ENCODE data around the gene MED15. TPM values are rescaled to one million over a fixed set of nuclear protein-coding genes. Genes with fewer than 3 reads are reported as not detected.

The MED15 gene
- total and polyA plus RNA-seq, 2 of the 8 experiments (the other 6 are each of a cell fraction or from before 2014, with no cell fraction given): 28.3 to 57.1 TPM

DNA sequence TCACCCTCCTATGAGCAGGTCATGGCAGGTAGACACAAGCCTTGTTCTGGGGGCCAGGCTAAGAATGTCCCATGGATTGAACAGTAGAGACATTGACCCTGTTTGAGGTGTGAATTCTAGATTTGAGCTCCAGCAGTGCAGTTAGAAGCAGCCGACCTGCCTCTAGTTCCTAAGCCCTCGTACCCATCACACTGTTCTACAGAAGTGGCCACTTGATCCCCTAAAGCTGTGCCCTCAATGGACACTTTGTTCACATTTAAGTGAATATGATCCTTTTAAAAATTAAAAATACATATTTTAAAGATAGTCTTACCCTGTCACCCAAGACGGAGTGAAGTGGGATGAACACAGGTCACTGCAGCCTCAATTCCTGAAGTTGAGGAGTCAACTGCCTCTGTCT is 122.0 kb downstream of the MED15 start:
- Histone ChIP-seq H3K56ac (replicated peaks; ENCODE audit: insufficient read length, low read depth, low read length) (no peak overlapping the region), H3K23ac (ENCODE audit: insufficient read length) (no peak overlapping the region), H3K27me3 (replicated peaks in 1 of 4; ENCODE audit: control insufficient read depth in 3 of 4, extremely low read depth in 1 of 4, insufficient read depth in 3 of 4, low read length in 3 of 4) (no peaks in the 10 kb centered on the region; a peak in 1 of 7 replicates), H2BK120ac (replicated peaks; ENCODE audit: low read depth, low read length) (no peak overlapping the region), H3K4me2 (ENCODE audit: insufficient read depth in 1 of 2, low read depth in 2 of 2, low read length in 2 of 2) (no peak overlapping the region), H3K9ac (replicated peaks in 1 of 4; ENCODE audit: extremely low read depth in 1 of 4, low read depth in 3 of 4, low read length in 3 of 4) (no peak overlapping the region), H2AK5ac (ENCODE audit: low read depth, low read length) (no peak overlapping the region), H2AFZ (ENCODE audit: low read length) (no peak overlapping the region), H4K8ac (ENCODE audit: extremely low read depth, insufficient read depth, low read length) (no peak overlapping the region), H3K79me2 (ENCODE audit: control insufficient read depth in 1 of 2, insufficient read depth in 2 of 2, low read length in 2 of 2) (no peaks in the 10 kb centered on the region), H3K79me1 (ENCODE audit: low read depth, low read length) (no peaks in the 10 kb centered on the region), H4K91ac (replicated peaks; ENCODE audit: insufficient read length, low read length) (no peak overlapping the region), H3K9me3 (ENCODE audit: insufficient read depth in 2 of 2, low read depth in 1 of 2, low read length in 1 of 2) (no peaks in the 10 kb centered on the region), H2BK20ac (ENCODE audit: low read length) (no peak overlapping the region), H4K20me1 (replicated peaks in 1 of 2; ENCODE audit: control insufficient read depth in 1 of 2, insufficient read depth in 2 of 2, low read length in 2 of 2) (no peaks in the 10 kb centered on the region), H3K18ac (ENCODE audit: extremely low read depth, low read length) (no peak overlapping the region), H3K36me3 (ENCODE audit: control insufficient read depth in 2 of 4, insufficient read depth in 4 of 4, low read length in 3 of 4) (no peaks in the 10 kb centered on the region), H3K4ac (replicated peaks; ENCODE audit: insufficient read length, low read depth, low read length) (no peak overlapping the region), H4K5ac (ENCODE audit: insufficient read length, low read depth, low read length) (no peak overlapping the region), H3K4me3 (ENCODE audit: extremely low read depth in 1 of 4, insufficient read depth in 2 of 4, low read depth in 3 of 4, low read length in 4 of 4) (no peak overlapping the region), H2BK15ac (ENCODE audit: low read length) (no peak overlapping the region), H2BK5ac (ENCODE audit: low read depth, low read length) (no peak overlapping the region), H2BK12ac (ENCODE audit: low read depth, low read length) (no peak overlapping the region), H3K14ac (ENCODE audit: insufficient read length) (no peak overlapping the region), H3K4me1 (replicated peaks in 1 of 4; ENCODE audit: control insufficient read depth in 3 of 4, insufficient read depth in 4 of 4, low read length in 3 of 4) (no peaks in the 10 kb centered on the region), H3K27ac (ENCODE audit: low read depth, low read length) (no peak overlapping the region), H3K23me2 (ENCODE audit: low read depth, low read length) (no peaks in the 10 kb centered on the region)
- POLR2A ChIA-PET (ENCODE audit: partially characterized antibody): no interaction called here
- DNase-seq (ENCODE audit: low read depth in 1 of 2, low spot score in 2 of 2): no peak
- no peak for FAIRE-seq
- CTCF ChIA-PET (ENCODE audit: partially characterized antibody): interaction anchor here (2.8 to 3.8 kb wide), 2 partner anchors 9 to 24 kb away, joined by 14 to 16 read pairs; no protein-coding TSS in a partner anchor
- no peak for TF ChIP-seq TAF7 (optimal IDR thresholded peaks at IDR 0.05; ENCODE audit: borderline replicate concordance, low read depth, low read length)
- no peak for TF ChIP-seq SRF (IDR thresholded peaks at IDR 0.05; ENCODE audit: low read depth, low read length)
- TF ChIP-seq KDM5A (IDR thresholded peaks at IDR 0.05; ENCODE audit: low read length): no peak
- WGBS, 2 experiments (ENCODE audit: extremely low coverage in 1 of 2, insufficient coverage in 1 of 2, insufficient read length in 1 of 2, insufficient replicate concordance in 2 of 2, low coverage in 1 of 2, low lambda C conversion rate in 2 of 2, missing lambda C conversion rate in 1 of 2): 88% methylated on average over 3 of the region's 3 CpGs; no CpG with 5 or more reads in 1 of the 2 experiments

Measured in H1 (cell line).